HG03108 (cell line): ENCODE results near the gene CCDC149.

Experiments used
- ATAC-seq: cut with Tn5 transposase; IDR thresholded peaks from one replicate; pipeline ENCODE4 v1.9.1; 2021; ENCODE audit warnings: moderate library complexity; ENCODE audit not compliant: unreplicated experiment

The CCDC149 gene

GRCh38 chr4:24805566-24805965 lies 107.3 kb downstream of the CCDC149 start:
- no peak for ATAC-seq

GRCh38 chr4:24805067-24805466 lies 107.8 kb downstream of the CCDC149 start:
- ATAC-seq, result no peak

GRCh38 chr4:24802648-24803047 lies 110.2 kb downstream of the CCDC149 start:
- no peak for ATAC-seq

GRCh38 chr4:24801136-24801855 lies 111.5 kb downstream of the CCDC149 start:
- no peak for ATAC-seq

- ATAC-seq, result no peak
These were observed 112.4 kb downstream of the CCDC149 start for GRCh38 chr4:24800325-24800895.

GRCh38 chr4:24799544-24800324 lies 113.1 kb downstream of the CCDC149 start:
- ATAC-seq, result no peak

- no peak for ATAC-seq
These were observed 113.7 kb downstream of the CCDC149 start for GRCh38 chr4:24799196-24799543.

GRCh38 chr4:24798036-24798610 lies 114.7 kb downstream of the CCDC149 start:
- ATAC-seq, result no peak

- ATAC-seq, result no peak
These were observed 116.2 kb downstream of the CCDC149 start for GRCh38 chr4:24796620-24797019.

- ATAC-seq, result no peak
These were observed 117.0 kb downstream of the CCDC149 start for GRCh38 chr4:24795666-24796381.

- no peak for ATAC-seq
These were observed 117.8 kb downstream of the CCDC149 start, which contains the start of gene SOD3 for GRCh38 chr4:24794916-24795665. Gene SOD3, plus strand, starts transcription at chr4:24795573. Its CDS starts 3,949 bp downstream, at chr4:24799522.

- ATAC-seq, result no peak
These were observed 118.4 kb downstream of the CCDC149 start for GRCh38 chr4:24794480-24794879.

GRCh38 chr4:24794051-24794450 lies 118.8 kb downstream of the CCDC149 start:
- ATAC-seq, result no peak

- no peak for ATAC-seq
These were observed 119.4 kb downstream of the CCDC149 start for GRCh38 chr4:24793219-24794005.

GRCh38 chr4:24792552-24792951 lies 120.3 kb downstream of the CCDC149 start:
- no peak for ATAC-seq

- no peak for ATAC-seq
These were observed 121.8 kb downstream of the CCDC149 start for GRCh38 chr4:24791043-24791442.

- no peak for ATAC-seq
These were observed 129.3 kb downstream of the CCDC149 start for GRCh38 chr4:24783506-24783905.

GRCh38 chr4:24781999-24782745 lies 130.7 kb downstream of the CCDC149 start:
- no peak for ATAC-seq
